ENCODE data around the gene FARP2. TPM values are rescaled to one million over a fixed set of nuclear protein-coding genes. Genes with fewer than 3 reads are reported as not detected.

Gene FARP2
- total and polyA plus RNA-seq, 2 experiments from 2014 or later: 16.0 to 22.6 TPM

GRCh38 chr2:241399941-241400922 lies 44.1 kb downstream of the FARP2 start:
- ATAC-seq (no peak), DNase-seq (ENCODE audit: low spot score) (no peak)
- Histone ChIP-seq H3K9me2 (ENCODE audit: insufficient read depth) (no peaks in the 10 kb centered on the region), H3K27ac (ENCODE audit: low read depth) (no peak overlapping the region), H3K36me3 (ENCODE audit: insufficient read depth) (no peaks in the 10 kb centered on the region), H4K20me1 (replicated peaks; ENCODE audit: insufficient read depth) (0 out of 2 replicates have a peak, but pooled peaks cover 6% of the 10 kb centered on the region), H3K4me1 (ENCODE audit: insufficient read depth) (no peaks in the 10 kb centered on the region), H3K27me3 (ENCODE audit: insufficient read depth) (no peaks in the 10 kb centered on the region), H3F3A (replicated peaks; ENCODE audit: low read depth) (no peaks in the 10 kb centered on the region), H3K79me2 (replicated peaks; ENCODE audit: insufficient read depth) (no peaks in the 10 kb centered on the region), H2AFZ (no peak overlapping the region), H3K4me2 (no peak overlapping the region), H3K4me3 (no peak overlapping the region)
- TF ChIP-seq, protein P1, sequence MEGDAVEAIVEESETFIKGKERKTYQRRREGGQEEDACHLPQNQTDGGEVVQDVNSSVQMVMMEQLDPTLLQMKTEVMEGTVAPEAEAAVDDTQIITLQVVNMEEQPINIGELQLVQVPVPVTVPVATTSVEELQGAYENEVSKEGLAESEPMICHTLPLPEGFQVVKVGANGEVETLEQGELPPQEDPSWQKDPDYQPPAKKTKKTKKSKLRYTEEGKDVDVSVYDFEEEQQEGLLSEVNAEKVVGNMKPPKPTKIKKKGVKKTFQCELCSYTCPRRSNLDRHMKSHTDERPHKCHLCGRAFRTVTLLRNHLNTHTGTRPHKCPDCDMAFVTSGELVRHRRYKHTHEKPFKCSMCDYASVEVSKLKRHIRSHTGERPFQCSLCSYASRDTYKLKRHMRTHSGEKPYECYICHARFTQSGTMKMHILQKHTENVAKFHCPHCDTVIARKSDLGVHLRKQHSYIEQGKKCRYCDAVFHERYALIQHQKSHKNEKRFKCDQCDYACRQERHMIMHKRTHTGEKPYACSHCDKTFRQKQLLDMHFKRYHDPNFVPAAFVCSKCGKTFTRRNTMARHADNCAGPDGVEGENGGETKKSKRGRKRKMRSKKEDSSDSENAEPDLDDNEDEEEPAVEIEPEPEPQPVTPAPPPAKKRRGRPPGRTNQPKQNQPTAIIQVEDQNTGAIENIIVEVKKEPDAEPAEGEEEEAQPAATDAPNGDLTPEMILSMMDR (conservative IDR thresholded peaks at IDR 0.05; ENCODE audit: low read depth in 2 of 2): no peak
- TF ChIP-seq EZH2phosphoT487 (IDR thresholded peaks at IDR 0.05; ENCODE audit: unreplicated experiment) (no peak), EZH2 (IDR thresholded peaks at IDR 0.05; ENCODE audit: low read depth, unreplicated experiment) (no peak)
- Mint-ChIP-seq H3K27me3 (ENCODE audit: insufficient read depth, low read depth, poor library complexity) (no peaks in the 10 kb centered on the region), H3K27ac (peak overlapping the region; percentile 25; the same call in 1 of the 2 replicates), H3K36me3 (ENCODE audit: low read depth) (peaks cover 7% of the 10 kb centered on the region; the same call in 1 of the 3 replicates), H3K4me3 (no peak overlapping the region), H3K4me1 (no peaks in the 10 kb centered on the region), H3K9me3 (no peaks in the 10 kb centered on the region)

DNA sequence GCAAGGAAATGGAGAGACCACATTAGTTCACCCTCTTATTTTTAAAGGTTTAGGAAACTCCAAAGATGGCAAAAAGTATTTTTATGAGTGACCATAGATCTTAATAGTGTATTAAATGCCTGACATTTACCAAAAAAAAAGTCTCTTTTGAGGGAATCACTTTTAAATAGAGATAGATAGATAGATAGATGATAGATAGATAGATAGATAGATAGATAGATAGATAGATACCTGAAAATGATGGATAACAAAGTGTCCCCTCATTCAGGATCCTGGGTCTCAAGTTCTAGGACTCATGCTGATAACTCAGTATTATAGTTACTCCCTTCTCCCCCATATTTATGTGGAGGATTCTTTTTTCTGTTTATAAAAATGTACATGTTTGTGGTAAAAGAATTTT lies 52.8 kb downstream of the FARP2 start:
- Mint-ChIP-seq H3K27ac (no peak overlapping the region), H3K27me3 (ENCODE audit: insufficient read depth, low read depth, poor library complexity) (peaks cover 4% of the 10 kb centered on the region), H3K4me3 (no peak overlapping the region), H3K9me3 (no peaks in the 10 kb centered on the region), H3K4me1 (no peaks in the 10 kb centered on the region), H3K36me3 (ENCODE audit: low read depth) (peaks cover 7% of the 10 kb centered on the region; the same call in 2 of the 3 replicates)
- DNase-seq (ENCODE audit: low spot score): no peak
- H3K79me2 ChIP-seq (replicated peaks; ENCODE audit: insufficient read depth): no peaks in the 10 kb centered on the region
- H3K36me3 ChIP-seq (ENCODE audit: insufficient read depth): peaks cover 10% of the 10 kb centered on the region; the same call in 1 of the 2 replicates
- H3K4me2 ChIP-seq: no peak overlapping the region
- TF ChIP-seq CREB1 (CRISPR knock-in tag; IDR thresholded peaks at IDR 0.05; ENCODE audit: low read depth) (no peak), JUNB (IDR thresholded peaks at IDR 0.05; ENCODE audit: unreplicated experiment) (no peak), ZNF331 (CRISPR knock-in tag; IDR thresholded peaks at IDR 0.05; ENCODE audit: low read depth) (no peak), STAT1 (IDR thresholded peaks at IDR 0.05; ENCODE audit: unreplicated experiment) (no peak), ZNF114 (CRISPR knock-in tag; IDR thresholded peaks at IDR 0.05) (no peak), POLR2AphosphoS5 (IDR thresholded peaks at IDR 0.05; ENCODE audit: low read depth) (no peak)
- TF ChIP-seq, protein P2, sequence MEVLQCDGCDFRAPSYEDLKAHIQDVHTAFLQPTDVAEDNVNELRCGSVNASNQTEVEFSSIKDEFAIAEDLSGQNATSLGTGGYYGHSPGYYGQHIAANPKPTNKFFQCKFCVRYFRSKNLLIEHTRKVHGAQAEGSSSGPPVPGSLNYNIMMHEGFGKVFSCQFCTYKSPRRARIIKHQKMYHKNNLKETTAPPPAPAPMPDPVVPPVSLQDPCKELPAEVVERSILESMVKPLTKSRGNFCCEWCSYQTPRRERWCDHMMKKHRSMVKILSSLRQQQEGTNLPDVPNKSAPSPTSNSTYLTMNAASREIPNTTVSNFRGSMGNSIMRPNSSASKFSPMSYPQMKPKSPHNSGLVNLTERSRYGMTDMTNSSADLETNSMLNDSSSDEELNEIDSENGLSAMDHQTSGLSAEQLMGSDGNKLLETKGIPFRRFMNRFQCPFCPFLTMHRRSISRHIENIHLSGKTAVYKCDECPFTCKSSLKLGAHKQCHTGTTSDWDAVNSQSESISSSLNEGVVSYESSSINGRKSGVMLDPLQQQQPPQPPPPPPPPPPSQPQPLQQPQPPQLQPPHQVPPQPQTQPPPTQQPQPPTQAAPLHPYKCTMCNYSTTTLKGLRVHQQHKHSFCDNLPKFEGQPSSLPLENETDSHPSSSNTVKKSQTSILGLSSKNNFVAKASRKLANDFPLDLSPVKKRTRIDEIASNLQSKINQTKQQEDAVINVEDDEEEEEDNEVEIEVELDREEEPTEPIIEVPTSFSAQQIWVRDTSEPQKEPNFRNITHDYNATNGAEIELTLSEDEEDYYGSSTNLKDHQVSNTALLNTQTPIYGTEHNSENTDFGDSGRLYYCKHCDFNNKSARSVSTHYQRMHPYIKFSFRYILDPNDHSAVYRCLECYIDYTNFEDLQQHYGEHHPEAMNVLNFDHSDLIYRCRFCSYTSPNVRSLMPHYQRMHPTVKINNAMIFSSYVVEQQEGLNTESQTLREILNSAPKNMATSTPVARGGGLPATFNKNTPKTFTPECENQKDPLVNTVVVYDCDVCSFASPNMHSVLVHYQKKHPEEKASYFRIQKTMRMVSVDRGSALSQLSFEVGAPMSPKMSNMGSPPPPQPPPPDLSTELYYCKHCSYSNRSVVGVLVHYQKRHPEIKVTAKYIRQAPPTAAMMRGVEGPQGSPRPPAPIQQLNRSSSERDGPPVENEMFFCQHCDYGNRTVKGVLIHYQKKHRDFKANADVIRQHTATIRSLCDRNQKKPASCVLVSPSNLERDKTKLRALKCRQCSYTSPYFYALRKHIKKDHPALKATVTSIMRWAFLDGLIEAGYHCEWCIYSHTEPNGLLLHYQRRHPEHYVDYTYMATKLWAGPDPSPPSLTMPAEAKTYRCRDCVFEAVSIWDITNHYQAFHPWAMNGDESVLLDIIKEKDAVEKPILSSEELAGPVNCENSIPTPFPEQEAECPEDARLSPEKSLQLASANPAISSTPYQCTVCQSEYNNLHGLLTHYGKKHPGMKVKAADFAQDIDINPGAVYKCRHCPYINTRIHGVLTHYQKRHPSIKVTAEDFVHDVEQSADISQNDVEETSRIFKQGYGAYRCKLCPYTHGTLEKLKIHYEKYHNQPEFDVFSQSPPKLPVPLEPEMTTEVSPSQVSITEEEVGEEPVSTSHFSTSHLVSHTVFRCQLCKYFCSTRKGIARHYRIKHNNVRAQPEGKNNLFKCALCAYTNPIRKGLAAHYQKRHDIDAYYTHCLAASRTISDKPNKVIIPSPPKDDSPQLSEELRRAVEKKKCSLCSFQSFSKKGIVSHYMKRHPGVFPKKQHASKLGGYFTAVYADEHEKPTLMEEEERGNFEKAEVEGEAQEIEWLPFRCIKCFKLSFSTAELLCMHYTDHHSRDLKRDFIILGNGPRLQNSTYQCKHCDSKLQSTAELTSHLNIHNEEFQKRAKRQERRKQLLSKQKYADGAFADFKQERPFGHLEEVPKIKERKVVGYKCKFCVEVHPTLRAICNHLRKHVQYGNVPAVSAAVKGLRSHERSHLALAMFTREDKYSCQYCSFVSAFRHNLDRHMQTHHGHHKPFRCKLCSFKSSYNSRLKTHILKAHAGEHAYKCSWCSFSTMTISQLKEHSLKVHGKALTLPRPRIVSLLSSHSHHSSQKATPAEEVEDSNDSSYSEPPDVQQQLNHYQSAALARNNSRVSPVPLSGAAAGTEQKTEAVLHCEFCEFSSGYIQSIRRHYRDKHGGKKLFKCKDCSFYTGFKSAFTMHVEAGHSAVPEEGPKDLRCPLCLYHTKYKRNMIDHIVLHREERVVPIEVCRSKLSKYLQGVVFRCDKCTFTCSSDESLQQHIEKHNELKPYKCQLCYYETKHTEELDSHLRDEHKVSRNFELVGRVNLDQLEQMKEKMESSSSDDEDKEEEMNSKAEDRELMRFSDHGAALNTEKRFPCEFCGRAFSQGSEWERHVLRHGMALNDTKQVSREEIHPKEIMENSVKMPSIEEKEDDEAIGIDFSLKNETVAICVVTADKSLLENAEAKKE (CRISPR knock-in tag; IDR thresholded peaks at IDR 0.05): no peak
- TF ChIP-seq, protein P1 (conservative IDR thresholded peaks at IDR 0.05; ENCODE audit: low read depth in 2 of 2): no peak
- H3K27me3 ChIP-seq (ENCODE audit: insufficient read depth): no peaks in the 10 kb centered on the region
- no peaks in the 10 kb centered on the region for H3K4me1 ChIP-seq (ENCODE audit: insufficient read depth)
- ATAC-seq: no peak
- H2AFZ ChIP-seq: no peak overlapping the region
- H3F3A ChIP-seq (replicated peaks; ENCODE audit: low read depth): no peaks in the 10 kb centered on the region
- H3K27ac ChIP-seq (ENCODE audit: low read depth): no peak overlapping the region
- no peaks in the 10 kb centered on the region for H3K9me2 ChIP-seq (ENCODE audit: insufficient read depth)
- H4K20me1 ChIP-seq (replicated peaks; ENCODE audit: insufficient read depth): peaks cover 3% of the 10 kb centered on the region
- no peak overlapping the region for H3K4me3 ChIP-seq

All from GM23338 (cell line).